ENCODE measurements around the gene FAM222B. TPM values are rescaled to one million over a fixed set of nuclear protein-coding genes. Genes with fewer than 3 reads are reported as not detected.
A peak's percentile ranks its signal among the peaks of the same experiment; 100 is the strongest.

Gene FAM222B
- total RNA-seq = 14.2 TPM

GRCh38 chr17:28842282-28843012, at the start of gene FAM222B:
Gene FAM222B, minus strand, starts transcription at chr17:28842790. Its CDS starts 76,123 bp downstream, at chr17:28766667.
- Histone ChIP-seq H3K4me1 (peaks cover 16% of the 10 kb centered on the region), H3K27me3 (no peaks in the 10 kb centered on the region), H3K27ac (peak within 1 kb of the TSS; percentile 76), H3K36me3 (no peaks in the 10 kb centered on the region), H3K9me3 (no peaks in the 10 kb centered on the region), H3K4me3 (peak within 1 kb of the TSS; percentile 61 to 85)
- TF ChIP-seq CTCF (IDR thresholded peaks at IDR 0.05) (no peak), POLR2A (IDR thresholded peaks at IDR 0.05) (peak in 1 of 2 donors; percentile 43), POLR2AphosphoS5 (IDR thresholded peaks at IDR 0.05; ENCODE audit: insufficient read depth in 1 of 2, low read depth in 1 of 2) (peak; percentile 28 to 89)
- intact Hi-C loops (cut with DNase I) = no loop called here
- no peak for DNase-seq (ENCODE audit: extremely low spot score in 2 of 2)

GRCh38 chr17:28892024-28892423, 49.4 kb upstream of the FAM222B start:
- Histone ChIP-seq H3K27ac (no peak overlapping the region), H3K4me3 (no peak overlapping the region), H3K27me3 (no peaks in the 10 kb centered on the region), H3K4me1 (peaks cover 56% of the 10 kb centered on the region), H3K36me3 (peaks cover 0 to 6% of the 10 kb centered on the region in 2 donors), H3K9me3 (no peaks in the 10 kb centered on the region)
- TF ChIP-seq POLR2A (IDR thresholded peaks at IDR 0.05) (no peak), POLR2AphosphoS5 (IDR thresholded peaks at IDR 0.05; ENCODE audit: insufficient read depth in 1 of 2, low read depth in 1 of 2) (no peak), CTCF (IDR thresholded peaks at IDR 0.05) (no peak)
- intact Hi-C loops (cut with DNase I) = no loop called here
- no peak for DNase-seq (ENCODE audit: extremely low spot score in 2 of 2)

- no peaks in the 10 kb centered on the region for H3K27me3 ChIP-seq
Measured at GRCh38 chr17:28891201-28891600, 48.6 kb upstream of the FAM222B start.

GRCh38 chr17:28889996-28890395, 47.4 kb upstream of the FAM222B start:
- no peaks in the 10 kb centered on the region for H3K27me3 ChIP-seq
- no peaks in the 10 kb centered on the region for H3K9me3 ChIP-seq
- TF ChIP-seq POLR2AphosphoS5 (IDR thresholded peaks at IDR 0.05; ENCODE audit: insufficient read depth in 1 of 2, low read depth in 1 of 2) (no peak), POLR2A (IDR thresholded peaks at IDR 0.05) (no peak), CTCF (IDR thresholded peaks at IDR 0.05) (no peak)
- no peak for DNase-seq (ENCODE audit: extremely low spot score in 2 of 2)
- intact Hi-C loops (cut with DNase I) = no loop called here
- H3K4me3 ChIP-seq = no peak overlapping the region
- peaks cover 38% of the 10 kb centered on the region for H3K4me1 ChIP-seq
- peaks cover 0 to 14% of the 10 kb centered on the region in 2 donors for H3K36me3 ChIP-seq
- H3K27ac ChIP-seq = no peak overlapping the region

More at GRCh38 chr17:28891201-28891600, 48.6 kb upstream of the FAM222B start:
- Histone ChIP-seq H3K4me3 (no peak overlapping the region), H3K9me3 (no peaks in the 10 kb centered on the region), H3K27ac (no peak overlapping the region), H3K36me3 (peaks cover 0 to 6% of the 10 kb centered on the region in 2 donors), H3K4me1 (peaks cover 50% of the 10 kb centered on the region)
- TF ChIP-seq POLR2AphosphoS5 (IDR thresholded peaks at IDR 0.05; ENCODE audit: insufficient read depth in 1 of 2, low read depth in 1 of 2) (no peak), CTCF (IDR thresholded peaks at IDR 0.05) (no peak), POLR2A (IDR thresholded peaks at IDR 0.05) (no peak)
- intact Hi-C loops (cut with DNase I) = no loop called here
- DNase-seq (ENCODE audit: extremely low spot score in 2 of 2) = no peak

GRCh38 chr17:28888832-28889231, 46.2 kb upstream of the FAM222B start:
- no peaks in the 10 kb centered on the region for H3K27me3 ChIP-seq
- peaks cover 0 to 23% of the 10 kb centered on the region in 2 donors for H3K36me3 ChIP-seq
- no peak overlapping the region for H3K4me3 ChIP-seq
- DNase-seq (ENCODE audit: extremely low spot score in 2 of 2) = no peak
- intact Hi-C loops (cut with DNase I) = no loop called here
- no peak overlapping the region for H3K27ac ChIP-seq
- peaks cover 26% of the 10 kb centered on the region for H3K4me1 ChIP-seq
- no peaks in the 10 kb centered on the region for H3K9me3 ChIP-seq
- TF ChIP-seq POLR2A (IDR thresholded peaks at IDR 0.05) (no peak), POLR2AphosphoS5 (IDR thresholded peaks at IDR 0.05; ENCODE audit: insufficient read depth in 1 of 2, low read depth in 1 of 2) (no peak), CTCF (IDR thresholded peaks at IDR 0.05) (no peak)
